Hepatic stellate cell (primary cell): ENCODE results near the gene DOK7.

Experiments
- DNase-seq: peaks from one replicate; pipeline ENCODE4 v3.0.0; 2011; ENCODE audit warnings: low spot score

Gene DOK7

GRCh38 chr4:3520796-3521600, 57.9 kb downstream of the DOK7 start:
- DNase-seq = no peak

GRCh38 chr4:3521621-3522325, 58.7 kb downstream of the DOK7 start:
- DNase-seq = no peak

- no peak for DNase-seq
Observed at GRCh38 chr4:3522326-3522640, 59.2 kb downstream of the DOK7 start.

DNA sequence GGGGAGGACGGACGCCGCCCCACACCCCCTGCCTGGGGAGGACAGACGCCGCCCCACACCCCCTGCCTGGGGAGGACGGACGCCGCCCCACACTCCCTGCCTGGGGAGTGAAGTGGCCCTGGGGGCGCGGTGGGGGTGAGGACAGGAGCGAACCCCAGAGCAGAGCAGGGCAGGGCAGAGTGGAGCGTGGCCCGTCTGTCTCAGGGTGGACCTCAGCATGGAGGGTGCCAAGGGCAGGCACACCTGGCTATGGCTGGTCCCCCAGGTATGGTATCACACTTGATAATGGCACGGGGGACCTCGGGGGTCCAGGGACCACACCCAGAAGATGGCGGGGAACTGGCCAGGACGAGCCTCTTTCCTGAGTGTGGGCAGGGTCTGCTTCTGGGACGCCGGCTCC, 59.5 kb downstream of the DOK7 start:
- no peak for DNase-seq

GRCh38 chr4:3523146-3523627, 60.1 kb downstream of the DOK7 start:
- DNase-seq = no peak

- no peak for DNase-seq
Observed at GRCh38 chr4:3523628-3524221, 60.6 kb downstream of the DOK7 start.

DNA sequence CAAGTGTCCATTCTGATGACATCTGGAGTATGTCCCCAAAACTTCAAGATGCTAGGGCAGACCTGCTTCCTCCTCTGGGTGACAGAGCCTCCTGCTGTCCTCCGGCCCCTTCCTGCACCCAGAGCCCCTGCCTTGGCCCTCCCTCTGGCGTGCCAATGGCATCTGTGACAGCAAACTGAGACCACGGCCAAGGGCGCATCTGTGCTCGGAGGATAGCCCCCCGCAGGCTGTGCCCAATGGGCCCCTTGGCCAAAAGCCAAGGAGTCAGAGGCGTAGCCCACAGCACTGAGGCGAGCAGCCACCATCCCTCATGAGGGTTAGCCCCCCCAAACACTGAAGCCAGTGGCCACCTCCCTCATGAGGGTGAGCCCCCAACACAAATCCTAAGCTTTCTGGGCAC, 61.2 kb downstream of the DOK7 start:
- no peak for DNase-seq

- DNase-seq = no peak
Observed at GRCh38 chr4:3524920-3525319, 61.8 kb downstream of the DOK7 start.

- DNase-seq = no peak
Observed at GRCh38 chr4:3525532-3526430, 62.7 kb downstream of the DOK7 start.

DNA sequence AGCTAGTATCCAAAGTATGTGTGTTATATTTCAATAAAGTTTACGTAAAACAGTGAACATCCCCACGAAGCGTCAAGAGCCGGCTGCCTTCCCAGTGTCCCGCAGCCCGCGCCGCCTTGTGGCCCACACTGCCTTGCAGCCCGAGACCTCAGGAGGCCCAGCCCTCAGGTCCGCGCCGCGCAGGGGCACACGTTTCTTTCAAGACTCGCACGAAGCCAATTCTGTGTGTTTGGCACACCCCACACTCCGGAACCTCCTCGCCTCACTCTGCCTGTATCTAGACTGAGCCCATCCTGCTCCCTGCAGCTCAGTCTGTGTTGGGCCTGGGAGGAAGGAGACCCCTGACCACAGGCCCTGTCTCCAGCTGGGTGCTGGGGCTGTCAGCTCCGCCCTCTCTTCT, 63.4 kb downstream of the DOK7 start:
- no peak for DNase-seq

GRCh38 chr4:3527101-3527913, 64.2 kb downstream of the DOK7 start:
- DNase-seq = no peak

DNA sequence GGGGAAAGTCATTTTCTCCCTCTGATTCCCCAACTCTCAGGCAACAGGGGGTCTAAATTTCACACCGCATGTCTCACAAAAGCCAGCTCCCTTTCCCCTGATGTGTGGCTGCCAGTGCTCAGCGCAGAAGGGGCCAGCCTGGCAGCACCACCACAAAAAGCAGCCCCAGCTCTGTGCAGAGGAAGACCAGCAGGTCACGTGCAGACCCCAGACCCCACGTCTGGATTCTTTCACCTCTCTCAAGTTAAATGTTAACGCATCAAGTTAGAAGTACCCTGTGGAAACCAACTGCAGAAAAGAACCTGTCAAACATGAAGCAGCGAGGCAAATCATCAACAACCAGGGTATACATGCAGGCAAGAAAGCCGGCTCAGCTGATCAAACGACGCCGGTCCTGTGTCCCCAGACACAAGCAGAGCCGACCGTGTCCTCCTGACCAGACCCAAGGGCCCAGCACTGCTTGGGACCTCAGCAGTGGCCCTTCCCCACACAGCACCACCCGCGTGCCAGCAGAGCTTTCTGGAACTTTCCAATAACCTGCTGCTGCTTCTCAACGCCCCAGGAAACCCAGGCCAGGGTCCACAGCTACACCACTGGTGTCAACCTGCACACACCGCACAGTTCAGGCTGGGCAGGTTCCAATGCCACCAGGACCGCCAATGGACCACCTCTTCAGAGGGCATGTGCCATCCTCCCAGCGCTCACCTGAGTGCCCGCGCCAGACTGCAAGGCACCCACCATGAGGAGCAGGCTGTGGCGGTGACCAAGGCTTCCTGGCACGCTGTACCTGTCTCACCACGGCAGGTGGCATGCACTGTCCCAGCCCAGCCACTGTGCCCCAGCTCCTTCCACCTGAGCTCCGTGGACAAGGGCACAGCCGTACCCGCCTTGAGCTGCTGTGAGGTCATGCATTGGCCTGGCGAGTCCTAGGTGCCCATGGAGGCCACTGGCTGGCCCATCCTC, 65.1 kb downstream of the DOK7 start:
- no peak for DNase-seq

GRCh38 chr4:3529363-3529762, 66.3 kb downstream of the DOK7 start:
- no peak for DNase-seq

GRCh38 chr4:3530051-3530450, 66.9 kb downstream of the DOK7 start:
- DNase-seq = no peak

- no peak for DNase-seq
Observed at GRCh38 chr4:3530663-3531254, 67.7 kb downstream of the DOK7 start.

DNA sequence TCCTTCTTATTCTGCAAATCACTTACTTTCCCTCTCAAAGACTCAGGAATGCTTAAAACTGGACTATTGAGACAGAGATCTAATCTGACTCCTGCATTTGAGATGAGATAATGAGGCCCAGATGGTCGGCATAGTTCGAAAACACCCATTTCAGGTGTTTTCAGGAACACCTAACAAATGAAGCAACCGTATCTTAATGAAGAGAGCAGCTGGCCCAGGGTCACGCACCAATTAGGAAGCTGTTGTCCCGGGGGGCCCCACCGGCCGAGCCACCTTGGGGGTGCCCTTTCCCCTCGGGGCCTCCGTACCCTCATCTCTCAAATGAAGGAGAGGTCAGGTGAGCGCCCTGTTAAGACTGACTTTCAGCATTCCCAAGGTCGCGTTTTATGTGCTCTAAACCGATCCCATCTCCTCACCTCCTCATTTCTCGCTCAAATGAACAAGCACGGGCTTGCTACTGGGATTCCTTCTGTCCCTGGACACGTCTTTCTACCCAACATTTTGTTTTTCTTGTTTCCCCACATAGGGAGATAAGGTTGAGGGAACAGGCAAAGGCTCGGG, 68.3 kb downstream of the DOK7 start:
- peak; percentile 50 for DNase-seq

DNA sequence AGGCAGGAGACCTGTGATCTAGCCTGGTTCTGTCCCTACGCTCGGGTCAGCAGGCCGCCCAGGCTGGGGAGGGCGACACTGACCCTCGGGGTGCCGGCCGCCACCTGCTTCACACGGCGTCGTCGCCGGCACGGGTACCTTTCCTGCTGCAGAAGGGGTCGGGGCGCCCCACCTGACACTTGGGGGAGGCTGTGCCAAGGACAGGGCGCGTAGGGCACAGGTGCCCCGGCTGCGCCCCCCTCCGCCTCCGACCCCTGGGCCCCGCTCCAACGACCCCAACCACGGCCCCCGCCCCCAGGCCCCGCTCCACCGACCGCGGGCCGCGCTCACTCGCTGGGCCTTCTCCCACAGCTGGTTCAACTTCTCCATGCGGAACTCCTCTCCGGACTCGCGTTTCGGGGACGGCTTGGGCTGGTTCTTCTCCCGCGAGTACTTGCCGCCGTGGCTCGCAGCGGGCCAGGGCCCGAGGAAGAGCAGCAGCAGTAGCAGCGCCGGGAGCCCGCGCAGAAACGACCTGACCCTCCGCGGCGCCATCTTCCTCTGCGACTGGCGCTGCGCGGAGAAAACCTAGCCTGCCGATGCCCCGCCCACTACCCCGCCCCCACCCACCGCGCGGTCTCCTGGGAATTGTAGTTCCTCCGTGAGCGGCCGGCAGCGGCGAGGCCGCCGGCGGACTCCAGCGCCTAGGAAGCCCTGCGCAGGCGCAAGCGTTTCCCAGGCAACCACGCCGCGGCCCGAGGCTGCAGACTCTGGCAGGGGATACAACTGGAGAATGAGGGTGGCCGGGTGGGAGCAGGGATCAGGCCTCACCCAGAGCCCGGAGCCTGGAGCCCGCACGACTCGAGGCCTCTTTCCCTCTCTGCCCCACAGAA, 69.0 kb downstream of the DOK7 start, which contains the start of gene LRPAP1:
TSS of gene LRPAP1 (minus strand) at position 544 of the 872 bp plus-strand sequence. CDS start at position 534, 10 bp downstream.
- DNase-seq = peak; percentile 100

DNA sequence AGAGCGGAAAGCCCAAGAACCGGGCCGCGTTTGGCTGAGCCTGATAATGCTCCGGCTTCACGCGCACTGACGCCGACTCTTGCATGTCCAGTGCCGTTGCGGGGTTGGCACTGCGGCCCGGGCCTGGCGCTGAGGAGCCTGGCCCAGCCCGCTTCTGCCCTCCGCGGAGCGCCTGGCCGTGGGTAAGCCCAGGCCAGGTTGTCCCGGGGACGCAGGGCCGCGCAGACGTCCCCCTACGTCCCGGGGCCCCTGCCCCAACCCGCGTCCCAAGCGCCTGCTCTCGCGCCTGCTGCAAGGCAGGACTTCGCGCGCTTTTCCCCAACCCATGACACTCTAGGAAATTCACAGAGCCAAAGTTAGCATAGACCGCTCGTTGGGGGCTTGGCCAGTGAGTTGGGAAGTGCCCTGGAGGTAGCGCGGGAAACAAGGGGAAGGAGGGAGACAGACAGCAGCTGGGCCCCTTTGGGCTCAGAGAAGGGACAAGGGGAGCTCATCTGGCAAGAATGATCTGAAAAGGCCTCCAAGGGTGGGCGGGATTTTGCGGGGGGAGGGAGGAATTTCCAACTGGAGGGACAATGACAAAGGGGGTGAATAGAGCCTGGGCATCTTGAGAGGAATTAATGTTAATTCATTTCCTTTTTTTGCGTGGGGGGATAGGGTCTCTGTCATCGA, 69.8 kb downstream of the DOK7 start:
- DNase-seq = no peak
